HG03565 (cell line): ENCODE data around the gene MAGI3.
"Not testable (repeated sequence)": the region's sequence is repeated elsewhere in the genome, so short reads cannot be mapped to it uniquely, and the experiment has no call there.

ENCODE experiments used
- ATAC-seq: cut with Tn5 transposase; IDR thresholded peaks from one replicate; pipeline ENCODE4 v1.9.1; 2021; ENCODE audit warnings: mild to moderate bottlenecking, moderate library complexity; ENCODE audit not compliant: unreplicated experiment

The MAGI3 gene

DNA sequence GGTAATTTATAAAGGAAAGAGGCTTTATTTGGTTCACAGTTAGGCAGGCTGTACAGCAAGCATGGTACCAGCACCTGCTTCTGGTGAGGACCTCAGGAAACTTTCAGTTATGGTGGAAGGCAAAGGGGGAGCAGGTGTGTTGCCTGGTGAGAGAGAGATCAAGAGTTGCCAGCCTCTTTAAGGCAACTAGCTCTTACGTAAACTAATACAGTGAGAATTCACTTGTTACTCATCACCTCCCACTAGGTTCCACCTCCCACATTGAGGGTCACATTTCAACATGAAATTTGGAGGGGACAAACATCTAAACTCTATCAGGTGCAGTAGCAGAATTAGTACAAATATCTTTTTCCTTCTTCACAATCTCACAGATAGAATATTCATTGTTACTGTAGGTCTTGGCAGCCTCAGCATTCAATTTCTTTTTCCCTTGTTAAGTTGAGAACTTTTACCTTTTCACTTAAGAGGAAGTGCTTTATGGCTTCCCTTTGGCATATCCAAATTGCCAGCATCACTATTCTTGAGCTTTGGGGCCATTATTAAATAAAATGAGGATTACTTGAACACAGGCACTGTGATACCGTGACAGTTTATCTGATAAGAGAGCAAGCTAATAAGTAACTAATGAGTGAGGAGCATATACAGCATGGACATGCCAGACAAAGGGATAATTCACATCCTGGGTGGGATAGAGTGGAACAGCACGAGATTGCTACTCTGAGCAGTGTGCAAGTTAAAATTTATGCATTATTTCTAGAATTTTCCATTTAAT lies 48.4 kb downstream of the MAGI3 start:
- no peak for ATAC-seq

- no peak for ATAC-seq
Measured at GRCh38 chr1:113439277-113439670, 49.0 kb downstream of the MAGI3 start.

GRCh38 chr1:113442131-113442530 lies 51.8 kb downstream of the MAGI3 start:
- ATAC-seq, result no peak

DNA sequence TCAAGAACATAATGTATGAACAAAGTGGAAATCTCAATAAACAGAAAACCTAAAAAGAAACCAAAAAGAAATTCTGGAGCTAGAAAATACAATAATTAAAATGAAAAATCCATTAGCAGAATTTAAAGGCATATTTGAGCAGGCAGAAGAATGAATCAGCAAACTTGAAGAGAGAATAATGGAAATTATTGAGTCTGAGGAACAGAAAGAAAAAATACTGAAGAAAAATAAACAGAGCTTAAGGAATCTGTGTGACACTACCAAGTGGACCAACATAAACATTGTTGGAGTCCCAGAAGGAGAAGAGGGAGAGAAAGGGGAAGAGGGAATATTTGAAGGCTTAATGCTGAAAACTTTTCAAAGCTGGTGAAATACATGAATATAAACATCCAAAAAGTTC lies 54.5 kb downstream of the MAGI3 start:
- ATAC-seq, result no peak

- no peak for ATAC-seq
Measured at GRCh38 chr1:113451710-113452109, 61.4 kb downstream of the MAGI3 start.

DNA sequence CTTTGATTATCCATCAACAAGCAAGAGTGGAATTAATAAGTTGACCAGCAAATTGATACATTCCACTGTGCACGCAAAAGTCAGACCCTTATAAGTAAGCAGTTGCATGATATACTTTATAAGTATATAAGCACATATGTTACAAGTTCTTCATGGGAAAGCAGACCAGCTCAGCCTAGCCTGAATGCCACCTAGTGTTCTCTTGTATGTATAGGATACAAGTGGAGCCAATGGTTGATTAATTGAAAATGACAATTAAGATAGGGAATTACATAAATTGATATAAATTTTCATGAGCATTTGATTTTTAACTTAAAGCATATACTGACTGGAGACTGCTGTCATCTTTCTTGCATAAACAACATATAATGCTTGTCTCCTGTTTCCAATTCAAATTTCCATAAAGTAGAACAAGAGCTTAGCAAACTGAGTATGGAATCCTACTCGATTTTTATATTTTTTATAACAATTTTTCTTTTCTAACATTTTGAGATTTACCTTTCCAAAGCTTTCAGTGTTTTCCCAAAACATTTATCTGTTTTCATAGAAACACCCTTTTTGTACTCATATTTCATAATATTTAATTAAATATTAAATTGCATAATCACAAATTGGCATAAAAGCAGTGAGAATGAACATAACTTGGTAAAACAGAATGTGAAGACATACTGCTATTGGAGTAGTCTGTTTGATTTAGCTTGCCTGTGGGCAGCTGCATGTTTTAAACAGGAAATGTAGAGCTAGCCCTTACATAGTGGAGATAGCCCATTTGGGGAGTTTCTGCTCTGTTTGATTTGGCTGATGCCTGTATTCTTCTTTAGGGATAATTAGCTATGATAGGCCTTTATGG lies 62.8 kb downstream of the MAGI3 start:
- no peak for ATAC-seq

GRCh38 chr1:113453771-113454083 lies 63.4 kb downstream of the MAGI3 start:
- ATAC-seq, result no peak

DNA sequence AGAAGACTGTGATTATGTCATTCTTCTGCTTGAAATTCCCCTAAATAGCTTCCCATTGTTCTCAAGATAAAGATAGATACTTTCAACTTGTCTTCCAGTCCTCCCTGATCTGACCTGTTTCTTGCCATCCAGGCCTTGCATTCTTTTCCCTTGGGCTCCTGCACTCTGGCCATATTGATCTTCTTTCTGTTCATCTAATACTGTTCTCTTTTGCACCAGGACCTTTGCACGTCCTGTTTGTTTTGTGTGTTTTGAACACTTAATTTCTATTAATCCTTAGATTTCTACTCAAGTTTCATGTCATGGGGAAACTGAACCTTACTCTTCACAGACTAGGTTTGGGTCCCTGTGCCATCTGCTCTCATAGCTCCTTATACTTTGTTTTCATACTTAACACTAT lies 65.1 kb downstream of the MAGI3 start:
- no peak for ATAC-seq

- ATAC-seq, result no peak
Measured at GRCh38 chr1:113456967-113457366, 66.7 kb downstream of the MAGI3 start.

- no peak for ATAC-seq
Measured at GRCh38 chr1:113459279-113459678, 69.0 kb downstream of the MAGI3 start.

DNA sequence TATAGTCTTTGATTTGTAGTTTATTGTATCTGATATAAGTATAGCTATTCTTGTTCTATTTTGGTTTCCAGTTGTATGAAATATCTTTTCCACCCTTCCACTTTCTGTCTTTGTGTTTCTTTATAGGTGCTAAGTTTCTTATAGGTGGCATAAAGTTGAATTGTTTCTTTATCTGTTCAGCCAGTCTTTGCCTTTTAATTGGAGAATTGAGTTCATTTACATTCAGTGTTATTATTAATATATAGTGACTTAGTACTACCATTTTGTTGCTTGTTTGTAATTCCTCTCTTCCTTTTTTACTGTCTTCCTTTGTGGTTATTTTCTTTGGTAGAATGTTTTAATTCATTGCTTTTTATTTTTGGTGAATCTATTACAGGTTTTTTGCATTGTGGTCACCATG lies 77.7 kb downstream of the MAGI3 start:
- ATAC-seq, result no peak

- ATAC-seq, result not testable (repeated sequence)
Measured at GRCh38 chr1:113478427-113479195, 88.3 kb downstream of the MAGI3 start.

DNA sequence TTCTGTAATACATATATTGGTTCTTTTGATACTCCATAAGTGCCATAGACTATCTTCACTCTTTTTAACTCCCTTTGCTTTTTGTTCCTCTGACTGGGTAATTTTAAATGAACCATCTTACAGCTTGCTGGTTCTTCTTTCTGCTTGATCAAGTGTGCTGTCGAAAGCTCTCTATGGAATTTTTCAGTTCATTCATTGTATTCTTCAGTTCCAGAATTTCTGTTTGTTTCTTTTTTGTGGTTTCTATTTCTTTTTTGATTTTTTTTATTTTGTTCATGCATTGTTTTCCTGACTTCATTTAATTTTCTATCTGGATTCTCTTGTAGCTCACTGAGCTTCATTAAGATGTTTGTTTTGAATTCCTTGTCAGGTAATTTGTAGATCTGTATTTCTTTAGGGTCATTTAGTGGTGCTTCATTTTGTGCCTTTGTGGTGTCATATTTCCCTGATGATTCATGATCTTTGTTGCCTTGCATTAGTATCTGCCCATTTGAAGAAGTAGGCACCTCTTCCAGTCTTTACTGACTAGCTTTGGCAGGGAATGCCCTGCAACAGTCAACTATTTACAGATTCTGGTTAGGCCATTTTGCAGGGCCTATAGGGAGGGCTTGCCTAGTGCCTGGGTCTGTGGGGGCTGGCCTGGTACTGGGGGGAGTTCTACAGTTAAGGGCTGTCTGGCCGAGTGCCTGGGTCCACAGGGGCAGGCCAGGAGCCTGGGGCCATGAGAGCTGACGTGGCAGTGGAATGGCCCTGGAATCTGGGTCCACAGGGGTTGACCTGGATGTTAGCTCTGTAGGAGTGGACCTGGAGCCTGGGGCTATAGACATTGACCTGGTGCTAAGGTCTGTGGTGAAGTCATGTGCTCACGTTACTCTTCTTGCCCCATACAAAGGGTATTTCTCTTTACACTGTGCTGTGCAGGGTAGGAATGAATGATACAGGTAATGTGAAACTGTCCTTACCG lies 89.7 kb downstream of the MAGI3 start:
- ATAC-seq, result no peak

- ATAC-seq, result not testable (repeated sequence)
Measured at GRCh38 chr1:113485131-113485530, 94.8 kb downstream of the MAGI3 start.

DNA sequence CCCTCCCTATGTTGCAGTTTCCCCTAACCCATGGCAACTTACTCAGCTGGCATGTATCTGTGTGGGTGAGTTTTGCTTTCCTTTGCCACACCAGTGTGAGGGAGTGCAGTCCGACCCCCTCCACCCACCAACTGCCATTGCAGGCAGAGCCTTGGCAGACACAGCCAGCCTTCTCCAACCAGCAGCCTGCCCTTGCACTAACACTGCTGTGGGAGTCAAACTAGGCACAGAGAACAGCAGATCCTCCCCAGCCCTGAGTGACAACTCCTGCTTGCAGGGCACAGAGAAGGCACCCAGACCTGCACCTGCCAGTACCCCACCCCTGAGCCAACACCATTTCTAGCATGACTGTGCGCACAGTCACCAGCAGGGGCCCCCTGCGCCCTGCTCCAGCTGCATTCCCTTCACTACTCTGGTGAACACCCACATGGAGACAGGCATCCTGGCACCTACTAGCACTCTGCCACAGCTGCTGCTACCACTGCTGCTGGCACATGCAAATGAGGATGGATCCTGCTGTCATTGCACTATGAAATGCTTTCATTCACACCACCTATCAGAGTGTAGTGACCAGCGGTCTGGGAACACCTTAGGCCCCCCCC lies 98.4 kb downstream of the MAGI3 start:
- no peak for ATAC-seq

DNA sequence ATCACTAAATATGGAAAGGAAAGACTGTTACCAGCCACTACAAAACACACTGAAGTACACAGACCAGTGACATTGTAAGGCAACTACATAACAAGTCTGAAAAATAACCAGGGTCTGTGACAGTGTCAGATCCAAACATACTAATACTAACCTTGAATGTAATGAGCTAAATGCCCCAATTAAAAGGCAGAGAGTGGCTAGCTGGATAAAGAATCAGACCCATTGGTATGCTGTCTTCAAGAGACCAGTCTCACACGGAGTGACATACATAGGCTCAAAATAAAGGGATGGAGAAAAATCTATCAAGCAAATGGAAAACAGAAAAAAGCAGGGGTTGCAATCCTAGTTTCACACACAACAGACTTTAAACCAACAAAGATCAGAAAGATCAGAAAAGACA lies 100.1 kb downstream of the MAGI3 start:
- no peak for ATAC-seq

DNA sequence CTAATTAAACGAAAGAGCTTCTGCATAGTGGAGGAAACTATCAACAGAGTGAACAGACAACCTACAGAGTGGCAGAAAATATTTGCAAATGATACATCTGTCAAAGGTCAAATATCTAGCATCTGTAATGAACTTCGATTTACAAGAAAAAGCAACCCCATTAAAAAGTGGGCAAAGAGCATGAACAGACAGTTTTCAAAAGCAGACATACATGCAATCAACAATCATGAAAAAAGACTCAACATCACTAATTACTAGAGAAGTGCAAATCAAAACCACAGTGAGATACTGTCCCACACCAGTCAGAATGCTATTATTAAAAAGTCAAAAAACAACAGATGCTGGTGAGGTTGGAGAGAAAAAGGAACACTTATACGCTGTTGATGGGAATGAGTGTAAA lies 103.2 kb downstream of the MAGI3 start:
- no peak for ATAC-seq

- ATAC-seq, result no peak
Measured at GRCh38 chr1:113505357-113505756, 115.0 kb downstream of the MAGI3 start.

- ATAC-seq, result no peak
Measured at GRCh38 chr1:113507552-113508214, 117.4 kb downstream of the MAGI3 start.
